ENCODE results near the gene IL1RAPL1. TPM values are rescaled to one million over a fixed set of nuclear protein-coding genes. Genes with fewer than 3 reads are reported as not detected.

The IL1RAPL1 gene
- 0.06 TPM in 1 of 5 replicates, not detected in the others for total RNA-seq (2022; extraction: Qiagen RNA extraction)

DNA sequence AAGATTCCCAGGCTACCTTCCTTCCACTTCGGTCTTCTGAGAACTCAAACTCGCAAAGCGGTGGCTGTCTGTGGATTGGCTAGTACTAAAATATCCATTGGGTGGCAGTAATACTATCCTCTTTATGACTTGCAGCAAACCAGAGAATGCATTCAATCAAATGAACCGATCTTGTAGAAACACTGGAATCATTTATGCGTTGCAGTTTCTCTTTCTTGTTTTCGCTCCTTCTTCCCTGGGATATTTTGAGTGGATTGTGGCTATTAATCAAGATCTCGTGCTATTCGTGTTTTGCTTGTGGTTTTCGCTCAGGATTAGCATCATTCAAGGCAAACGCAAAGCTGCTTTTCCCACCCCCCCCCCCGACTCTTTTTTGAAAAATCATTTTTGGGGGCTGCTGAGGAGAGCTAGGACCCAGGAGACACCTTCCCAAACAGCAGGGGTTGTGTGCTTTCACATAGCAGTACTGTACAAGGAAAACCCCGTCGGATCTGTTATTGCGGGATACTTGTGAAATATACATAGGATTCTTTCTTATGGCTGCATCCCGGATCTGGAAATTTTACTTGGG, at the start of gene IL1RAPL1:
Gene IL1RAPL1 (plus strand): TSS at position 466 of the 571 bp plus-strand sequence.

Data from A549 treated with dexamethasone at 1 μM for 4 hours (cell line).